SK-N-DZ (cell line): ENCODE data around the gene RAD18.
A peak's percentile ranks its signal among the peaks of the same experiment; 100 is the strongest.

Experiments used
- DNase-seq: peaks from one replicate; pipeline ENCODE4 v3.0.0-alpha.2; 2015; ENCODE audit warnings: low spot score

Gene RAD18

DNA sequence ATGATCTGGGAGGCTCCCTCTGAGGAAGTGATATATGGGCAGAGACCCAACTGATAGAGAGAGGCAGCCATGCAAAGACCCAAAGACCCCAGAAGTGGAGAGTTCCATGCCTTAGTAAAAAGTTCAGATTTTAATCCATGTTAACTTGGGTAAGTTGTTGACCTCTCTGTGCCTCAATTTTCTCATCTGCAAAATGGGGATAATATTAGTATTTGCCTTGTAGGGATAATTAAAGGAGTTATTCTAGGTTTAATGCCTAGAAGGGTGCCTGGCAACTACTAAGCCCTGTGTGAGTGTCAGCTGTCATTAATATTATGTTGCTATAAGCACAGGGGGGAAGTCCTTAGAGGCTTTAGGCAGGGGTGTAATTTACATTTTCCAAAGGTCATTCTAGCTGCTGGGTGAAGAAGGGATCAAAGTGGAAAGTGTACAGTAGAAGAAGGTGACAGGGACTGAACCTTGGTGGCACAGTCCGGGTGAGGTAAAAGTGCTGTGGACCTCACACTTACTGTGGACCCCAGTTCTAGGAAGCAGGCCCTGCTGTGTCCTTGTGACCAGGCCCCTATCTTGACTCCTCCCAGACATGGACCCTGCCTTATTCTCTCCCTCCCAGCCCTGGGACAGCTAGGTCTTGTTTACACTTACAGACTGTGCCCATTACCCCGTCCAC, 3.0 kb upstream of the RAD18 start:
- DNase-seq, result no peak

DNA sequence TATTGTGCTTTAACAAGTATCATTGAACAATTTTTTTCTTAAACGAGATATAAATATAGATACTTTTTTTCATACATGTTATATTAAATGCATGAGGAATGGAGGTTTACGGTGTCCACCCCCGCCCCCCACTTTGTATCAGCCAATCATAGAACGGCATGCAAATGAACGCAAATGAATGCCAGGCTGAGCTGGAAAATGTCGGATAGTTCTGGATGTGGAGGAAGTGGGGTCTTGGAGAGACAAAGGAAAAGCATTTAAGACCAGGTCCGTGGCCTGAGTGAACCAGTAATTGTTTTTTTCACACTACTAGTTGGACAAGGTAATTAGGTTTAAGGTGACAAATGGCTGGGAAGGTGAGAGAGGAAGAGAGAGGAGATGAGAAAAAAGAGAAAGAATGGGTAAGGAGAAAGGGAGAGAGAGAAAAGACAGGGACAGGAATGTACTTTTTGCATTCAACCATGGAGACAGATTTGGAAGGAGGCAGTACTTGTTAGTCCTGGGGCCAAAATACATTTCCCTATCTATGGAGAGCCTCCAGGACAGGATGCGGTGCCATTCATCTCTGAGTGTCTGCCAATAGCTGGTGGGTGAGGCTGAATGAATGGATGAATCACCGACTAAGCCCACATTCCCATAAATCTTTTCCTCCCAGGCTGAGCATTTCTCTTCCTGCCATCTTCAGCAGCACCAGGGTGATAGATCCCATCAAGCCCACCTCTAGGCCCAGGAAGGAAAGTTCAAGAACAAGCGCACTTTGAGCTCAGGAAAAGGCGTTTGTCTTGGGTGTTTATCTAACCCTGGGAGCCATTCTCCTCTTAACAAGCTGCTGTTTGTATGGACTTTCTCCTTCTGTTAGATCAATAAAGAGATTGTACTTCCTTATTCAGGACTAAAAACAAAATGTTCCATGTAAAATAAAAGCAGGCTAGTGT, 1.4 kb upstream of the RAD18 start:
- no peak for DNase-seq

DNA sequence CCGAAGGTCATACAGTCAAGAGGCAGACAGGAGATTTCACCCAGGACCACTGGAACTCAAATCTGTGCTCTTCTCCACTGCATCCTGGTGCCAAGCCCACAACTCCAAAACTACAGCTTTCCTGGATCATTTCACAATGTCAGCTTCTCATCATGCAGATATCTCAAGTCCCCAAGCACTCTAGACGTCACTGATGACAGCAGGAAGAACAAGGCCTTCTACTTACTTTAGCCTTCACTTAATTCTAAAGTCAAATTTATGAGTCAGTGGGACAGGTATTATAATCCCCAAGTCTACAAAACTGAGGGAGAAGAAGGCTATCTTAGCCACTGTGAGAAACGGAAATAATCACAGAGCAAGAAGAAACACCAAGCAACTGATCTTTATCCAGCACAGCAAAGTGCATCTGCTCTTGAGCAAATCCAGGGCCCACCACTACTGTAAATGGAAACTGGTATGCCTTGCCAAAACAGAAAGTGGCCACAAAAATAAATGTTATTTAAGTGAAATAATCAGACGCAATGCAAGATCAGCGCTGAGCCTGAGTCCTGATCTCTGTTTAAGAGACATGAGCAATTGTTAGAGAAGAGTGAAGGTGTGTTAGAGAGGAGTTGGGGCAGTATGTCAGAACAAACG, 928 bp downstream of the RAD18 start:
- no peak for DNase-seq

DNA sequence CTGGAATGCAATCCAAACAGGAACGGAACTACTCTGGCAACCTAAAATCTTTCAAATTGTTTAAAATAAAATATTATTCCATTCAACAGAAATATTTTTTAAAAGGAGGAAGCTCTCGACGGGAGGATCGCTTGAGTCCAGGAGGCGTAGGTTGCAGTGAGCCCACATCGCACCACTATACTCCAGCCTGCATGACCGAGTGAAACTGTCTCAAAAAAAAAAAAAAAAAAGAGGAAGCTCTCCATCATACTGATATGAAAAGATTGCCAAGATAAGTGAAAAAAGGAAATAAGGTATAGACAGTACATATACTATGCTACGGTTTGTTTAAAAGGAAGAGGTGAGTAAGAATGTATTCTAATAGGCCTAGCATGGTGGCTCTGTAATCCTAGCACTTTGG, 3.6 kb downstream of the RAD18 start:
- no peak for DNase-seq

DNA sequence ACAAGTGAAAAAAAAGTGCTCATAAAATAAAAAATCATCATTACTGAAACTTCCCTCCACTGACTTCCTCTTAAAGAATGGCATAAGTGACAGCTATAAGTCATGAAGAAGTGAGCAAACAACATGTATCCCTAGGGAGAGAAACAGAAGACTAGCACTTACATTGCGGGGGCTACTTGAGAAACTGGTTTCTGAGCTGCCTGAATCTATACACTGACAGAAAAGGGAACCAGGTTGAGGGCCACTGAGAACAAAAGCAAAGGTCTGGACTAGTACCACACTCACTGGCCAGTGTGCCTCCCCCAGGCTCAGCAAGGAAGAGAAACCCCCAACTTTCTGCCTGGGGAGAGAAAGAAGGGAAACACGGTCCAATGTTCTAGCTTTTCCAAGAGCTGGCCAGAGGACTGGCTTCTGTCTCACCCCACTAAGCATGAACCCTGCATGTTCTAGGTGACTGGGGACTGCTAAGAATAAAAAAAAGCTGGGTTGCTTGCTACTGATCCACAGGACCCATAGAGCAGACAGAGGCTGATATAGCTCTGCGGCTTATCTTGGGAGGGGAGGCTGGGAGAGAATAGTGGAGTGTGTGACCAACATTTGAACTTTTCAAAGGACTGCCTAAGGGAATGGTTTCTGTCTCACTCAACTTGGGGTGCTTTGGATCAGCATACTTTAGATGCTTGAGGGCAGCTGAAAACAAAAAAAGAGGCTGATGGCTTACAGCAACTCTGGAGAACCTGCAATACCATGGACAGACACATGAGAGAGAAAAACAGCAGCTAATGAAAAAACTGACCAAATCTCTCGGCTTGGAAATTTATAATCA, 8.1 kb downstream of the RAD18 start:
- no peak for DNase-seq

DNA sequence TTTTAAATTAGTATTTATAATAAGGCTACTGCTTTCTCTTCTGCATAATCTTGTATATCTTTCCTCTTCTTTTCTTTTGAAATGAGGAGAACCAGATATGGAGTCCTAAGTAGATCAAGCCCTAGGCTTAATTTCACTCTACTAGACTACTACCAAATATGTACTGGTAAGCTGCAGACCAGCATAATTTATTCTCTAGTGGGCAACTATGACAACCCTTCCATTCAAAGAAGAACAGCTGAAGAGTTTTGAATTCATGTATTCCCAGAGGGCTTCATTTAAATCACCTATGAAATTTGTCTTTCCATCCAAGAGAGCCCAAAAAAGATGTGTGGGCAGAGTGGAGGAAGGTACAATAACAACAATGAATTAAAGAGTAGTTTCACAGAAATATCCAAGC, 10.0 kb downstream of the RAD18 start:
- DNase-seq, result no peak

DNA sequence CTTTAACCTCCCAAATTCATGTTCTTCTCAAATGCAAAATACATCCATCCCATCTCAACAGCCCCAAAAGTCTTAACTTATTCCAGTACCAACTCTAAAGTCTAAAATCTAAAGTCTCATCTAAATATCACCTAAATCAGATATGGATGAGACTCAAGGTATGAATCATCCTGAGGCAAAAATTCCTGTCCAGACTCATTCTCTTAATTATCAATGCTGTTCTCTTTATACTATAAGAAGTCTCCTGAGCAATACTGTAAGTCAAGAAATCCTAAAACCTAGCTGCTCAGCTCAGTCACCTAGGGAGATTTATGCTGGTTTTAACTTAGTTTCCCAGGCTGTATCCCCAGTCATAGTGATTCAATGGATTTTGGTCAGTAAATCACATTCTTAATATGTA, 11.1 kb downstream of the RAD18 start:
- no peak for DNase-seq

DNA sequence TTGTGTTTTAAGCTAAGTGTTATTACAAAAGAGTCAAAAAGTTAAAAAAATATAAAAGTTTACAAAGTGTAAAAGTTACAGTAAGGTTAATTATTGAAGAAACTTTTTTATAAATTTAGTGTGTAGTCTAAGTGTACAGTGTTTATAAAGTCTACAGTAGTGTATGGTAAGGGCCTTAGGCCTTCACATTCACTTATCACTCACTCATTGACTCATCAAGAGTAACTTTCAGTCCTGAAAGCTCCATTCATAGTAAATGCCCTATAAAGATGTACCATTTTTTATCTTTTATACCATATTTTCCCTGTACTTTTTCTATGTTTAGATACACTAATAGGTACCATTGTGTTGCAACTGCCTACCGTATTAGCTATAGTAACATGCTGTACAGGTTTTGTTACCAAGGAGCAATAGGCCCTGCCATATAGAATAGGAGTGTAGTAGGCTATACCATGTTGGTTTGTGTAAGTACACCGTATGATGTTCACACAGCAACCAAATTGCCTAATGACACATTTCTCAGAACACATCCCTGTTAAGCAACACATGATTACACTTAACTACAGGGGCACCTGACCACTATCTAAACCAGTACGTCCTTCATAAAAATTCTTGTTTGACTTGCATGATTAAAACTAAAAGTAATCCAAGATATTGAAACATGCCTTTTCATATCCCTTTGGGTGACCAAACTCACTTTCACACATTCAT, 17.2 kb downstream of the RAD18 start:
- DNase-seq, result no peak

DNA sequence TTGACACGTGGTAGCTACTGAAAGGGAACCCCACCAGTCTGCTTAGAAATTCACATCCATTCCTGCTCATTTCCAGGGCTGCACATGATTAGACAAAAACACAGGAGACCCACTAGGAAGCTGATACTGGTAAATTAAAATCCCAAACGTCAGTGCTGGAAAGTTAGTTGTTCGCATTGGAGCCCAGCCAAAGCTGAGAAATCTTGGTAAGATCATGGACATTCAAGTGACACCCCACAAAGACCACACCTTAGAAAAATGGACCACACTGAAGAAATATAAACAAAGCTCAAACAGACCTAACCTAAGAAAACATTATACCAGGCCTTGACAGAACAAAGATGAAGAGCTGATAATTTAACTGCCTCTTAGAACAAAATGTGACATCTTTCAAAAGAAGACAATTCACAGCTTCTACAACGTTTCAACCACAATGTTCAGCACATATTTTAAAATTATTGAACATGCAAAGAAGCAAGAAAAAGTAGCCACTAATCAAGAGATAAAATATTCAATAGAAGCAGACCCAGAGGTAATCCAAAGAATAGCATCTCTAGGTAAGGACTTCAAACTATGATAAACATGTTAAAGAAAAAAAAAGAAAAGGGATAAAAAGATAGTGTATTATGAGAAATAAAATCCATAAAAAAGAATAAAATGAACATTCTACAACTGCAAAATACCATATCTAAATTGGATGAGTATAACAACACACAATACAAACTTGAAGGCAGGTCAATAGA, 20.4 kb downstream of the RAD18 start:
- DNase-seq, result no peak

DNA sequence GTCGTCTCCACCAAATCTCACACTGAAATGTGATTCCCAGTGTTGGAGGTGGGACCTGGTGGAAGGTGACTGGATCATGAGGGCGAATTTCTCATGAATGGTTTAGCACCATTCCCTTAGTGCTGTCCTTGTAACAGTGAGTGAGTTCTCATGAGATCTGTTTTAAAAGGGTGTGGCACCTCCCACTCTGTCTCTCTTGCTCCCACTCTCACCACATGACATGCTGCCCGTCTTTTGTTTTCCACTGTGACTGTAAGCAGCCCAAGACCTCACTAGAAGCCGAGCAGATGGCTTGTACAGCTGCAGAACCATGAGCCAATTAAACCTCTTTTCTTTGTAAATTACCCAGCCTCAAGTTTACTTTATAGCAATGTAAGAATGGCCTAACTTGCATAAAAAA, 21.2 kb downstream of the RAD18 start:
- DNase-seq, result no peak

DNA sequence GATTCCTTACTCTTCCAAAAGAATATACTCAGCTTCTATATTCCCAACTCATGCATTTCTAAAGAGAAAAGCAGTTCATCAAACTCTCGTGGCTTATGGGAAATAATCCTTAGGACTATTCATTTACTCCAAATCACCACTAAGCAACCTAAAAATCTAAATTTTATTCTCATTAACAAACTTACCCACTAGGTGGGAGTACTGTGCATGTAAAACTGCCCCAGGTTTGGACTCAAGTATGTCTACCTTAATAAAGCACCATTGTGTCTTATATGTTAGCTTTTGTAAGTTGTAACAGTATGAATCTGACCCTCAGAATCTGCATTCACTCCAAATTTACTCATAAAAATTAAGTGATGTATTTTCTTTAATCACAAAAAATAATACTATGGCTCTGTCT, 25.3 kb downstream of the RAD18 start:
- peak; percentile 40 for DNase-seq

DNA sequence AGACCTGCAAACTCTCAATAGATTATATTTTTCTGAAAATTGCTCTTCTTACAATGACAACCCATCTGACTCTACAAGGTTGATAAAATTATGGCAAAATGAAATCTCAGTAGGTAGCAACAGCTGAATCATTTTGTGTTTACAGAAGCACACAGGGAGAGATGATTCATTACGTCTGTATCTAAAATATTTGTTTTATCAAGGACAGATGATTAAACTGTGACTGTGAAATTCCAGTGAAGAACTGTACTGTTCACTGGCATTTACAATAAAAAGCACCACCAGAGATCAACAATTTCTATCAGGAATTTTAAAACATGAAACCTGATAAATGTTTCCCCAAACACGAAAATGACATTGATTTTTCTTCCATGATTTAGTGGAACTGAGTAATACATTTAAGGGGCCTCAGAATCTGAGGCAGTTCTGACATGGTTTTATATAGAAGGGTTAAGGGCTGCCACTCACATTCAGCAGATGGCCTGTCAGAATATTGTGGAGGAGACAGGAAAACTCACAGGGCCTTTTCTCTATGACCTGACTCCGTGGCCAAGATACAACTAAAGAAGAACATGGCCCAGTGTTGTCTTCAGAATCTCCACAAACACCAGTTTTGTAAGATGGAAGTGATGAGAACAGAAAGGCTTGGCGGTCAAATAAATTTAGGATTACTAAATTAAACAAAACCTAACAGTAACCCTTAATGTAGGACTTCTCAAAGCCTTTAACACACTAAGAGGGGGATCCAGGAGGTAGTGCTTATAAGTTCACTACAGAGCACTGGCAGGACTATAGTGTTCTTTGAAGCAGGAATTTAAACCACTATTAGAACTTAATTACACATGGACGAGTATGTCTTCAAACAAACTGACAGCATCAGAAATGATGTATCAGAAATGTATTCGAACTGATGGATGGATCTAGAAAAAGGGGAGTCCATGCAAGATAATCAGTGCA, 25.9 kb downstream of the RAD18 start:
- DNase-seq, result no peak

DNA sequence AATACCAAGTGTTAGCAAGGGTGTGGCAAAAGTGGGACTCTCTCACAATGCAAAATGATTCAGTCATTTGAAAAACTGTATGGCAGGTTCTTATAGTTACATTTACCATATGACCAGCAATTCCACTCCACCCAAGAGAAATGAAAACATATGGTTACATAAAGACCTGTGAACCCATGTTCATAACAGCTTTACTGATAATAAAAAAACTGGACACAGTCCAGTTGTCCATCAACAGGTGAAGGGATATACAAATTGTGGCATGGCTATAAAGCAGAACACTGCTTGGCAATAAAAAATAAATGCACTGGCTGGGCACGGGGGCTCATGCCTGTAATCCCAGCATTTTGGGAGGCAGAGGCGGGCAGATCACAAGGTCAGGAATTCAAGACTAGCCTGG, 30.8 kb downstream of the RAD18 start:
- no peak for DNase-seq

DNA sequence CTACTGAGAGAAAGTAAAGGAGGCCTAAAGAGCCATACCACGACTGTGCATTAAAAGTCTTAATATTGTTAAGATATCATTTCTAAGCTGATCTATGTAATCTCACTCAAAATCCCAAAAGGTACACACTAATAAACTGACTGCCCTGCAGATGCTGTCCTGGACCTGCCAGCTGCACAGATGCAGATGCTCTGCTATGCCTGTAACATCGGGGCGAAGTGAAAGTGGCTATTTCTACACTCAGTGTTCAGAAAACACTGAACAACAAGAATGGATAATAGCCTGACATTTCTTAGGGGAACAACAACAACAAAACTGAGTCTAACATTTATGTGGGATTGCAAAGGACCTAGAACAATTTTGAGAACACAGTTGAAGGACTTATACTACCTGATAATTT, 31.9 kb downstream of the RAD18 start:
- no peak for DNase-seq

DNA sequence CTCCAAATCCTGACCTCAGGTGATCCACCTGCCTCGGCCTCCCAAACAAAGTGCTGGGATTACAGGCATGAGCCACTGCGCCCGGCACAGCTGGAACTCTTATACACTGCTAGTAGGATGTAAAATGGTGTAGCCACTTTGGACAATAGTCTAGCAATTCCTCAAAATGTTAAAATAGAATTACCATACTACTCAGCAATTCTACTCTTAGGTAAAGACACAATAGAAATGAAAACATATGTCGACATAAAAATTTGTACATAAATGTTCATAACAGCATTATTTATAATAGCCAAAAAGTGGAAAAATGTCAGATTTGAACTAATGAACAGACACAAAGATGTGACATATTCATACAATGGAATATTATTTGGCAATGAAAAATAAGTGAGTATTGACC, 33.4 kb downstream of the RAD18 start:
- no peak for DNase-seq

DNA sequence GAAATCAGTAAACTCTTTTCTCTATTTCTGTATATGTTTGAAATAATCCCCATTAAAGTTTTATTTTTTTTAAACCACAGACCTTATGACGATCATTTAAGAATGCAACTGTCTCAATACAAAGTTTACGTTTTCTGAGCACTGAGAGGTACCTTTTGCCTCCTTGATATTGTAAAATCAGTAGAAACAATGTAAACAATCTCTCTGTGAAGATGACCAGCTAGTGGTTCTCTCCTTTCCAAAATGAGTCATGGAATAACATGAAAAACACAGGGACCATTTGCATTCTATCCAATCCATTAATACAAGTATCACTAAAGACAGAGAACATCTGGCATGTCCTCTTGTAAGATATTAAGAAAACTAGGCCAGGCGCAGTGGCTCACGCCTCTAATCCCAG, 48.8 kb downstream of the RAD18 start:
- DNase-seq, result no peak

DNA sequence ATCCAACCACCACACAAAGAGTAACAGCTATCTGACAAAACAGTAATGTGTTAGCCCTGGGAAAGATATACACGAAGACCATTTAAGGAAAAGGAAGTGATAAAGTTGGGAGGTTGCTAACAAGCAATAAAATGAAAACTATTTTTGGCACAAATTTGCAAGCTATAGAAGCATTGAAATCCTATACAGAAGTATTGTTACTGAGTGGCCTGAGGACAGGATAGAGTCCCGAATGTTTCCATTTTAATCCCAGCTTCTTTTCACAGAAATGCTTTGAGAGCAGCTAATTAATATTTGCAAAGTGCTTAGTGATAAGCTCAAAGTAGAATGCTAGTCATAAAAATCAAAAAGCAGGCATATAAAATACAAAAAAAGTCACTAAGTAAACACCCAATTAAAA, 51.5 kb downstream of the RAD18 start:
- DNase-seq, result no peak

DNA sequence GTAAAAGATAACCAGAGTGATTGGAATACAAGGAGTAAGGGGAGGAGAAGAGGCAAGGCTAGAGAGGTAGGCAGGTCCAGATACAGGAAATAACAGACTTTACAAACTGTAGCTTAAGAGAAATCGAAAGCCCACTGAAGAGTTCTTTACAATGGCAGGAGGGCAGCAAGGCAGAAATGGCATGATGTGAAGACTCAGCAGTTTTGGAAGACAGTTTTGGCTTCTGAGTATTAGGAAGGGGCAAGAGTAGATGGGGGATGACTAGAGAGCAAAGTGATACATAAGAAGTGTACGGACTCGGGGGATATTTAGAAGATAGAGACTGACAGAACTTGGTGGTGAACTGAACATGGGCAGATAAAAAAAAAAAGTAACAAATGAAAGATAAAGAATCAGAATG, 54.1 kb downstream of the RAD18 start:
- DNase-seq, result no peak

DNA sequence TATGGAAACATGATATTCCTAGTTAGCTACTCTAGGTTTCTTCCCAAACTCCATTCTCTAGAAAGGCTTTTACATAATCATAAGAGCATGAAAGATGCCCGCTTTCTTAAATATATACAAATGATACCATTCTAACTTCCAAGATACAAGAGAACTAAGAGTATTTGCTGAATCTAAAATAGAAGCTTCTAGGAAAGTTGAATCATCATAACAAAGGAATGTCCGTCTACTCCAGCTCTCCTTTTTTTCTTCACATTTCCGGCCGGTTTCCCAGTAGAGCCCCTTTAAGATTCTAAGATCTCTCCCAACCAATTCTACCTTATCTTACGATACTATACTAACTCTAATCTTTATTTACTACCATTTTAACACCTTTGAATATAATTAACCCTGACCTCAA, 60.1 kb downstream of the RAD18 start:
- DNase-seq, result no peak
